Chondrocyte (in vitro differentiated cells): ENCODE results near the gene RASSF5. TPM values are rescaled to one million over a fixed set of nuclear protein-coding genes. Genes with fewer than 3 reads are reported as not detected.

ENCODE experiments used
- DNase-seq: peaks from one replicate; pipeline ENCODE4 v3.0.0; 2021; ENCODE audit warnings: mixed read lengths, low spot score
- H3K27ac Mint-ChIP-seq: one replicate; pipeline ENCODE4 v1.8.0; 2021; ENCODE audit warnings: mild to moderate bottlenecking, moderate library complexity, mixed read lengths; ENCODE audit not compliant: unreplicated experiment
- H3K27me3 Mint-ChIP-seq: 2 replicates; pipeline ENCODE4 v1.8.0; 2021; ENCODE audit warnings: low read depth, mixed read lengths
- H3K36me3 Mint-ChIP-seq: 2 replicates; pipeline ENCODE4 v1.8.0; 2021; ENCODE audit warnings: low read depth, mixed read lengths
- H3K4me1 Mint-ChIP-seq: 2 replicates; pipeline ENCODE4 v1.8.0; 2021; ENCODE audit warnings: low read depth, mild to moderate bottlenecking, mixed read lengths
- H3K4me3 Mint-ChIP-seq: one replicate; pipeline ENCODE4 v1.8.0; 2021; ENCODE audit warnings: mild to moderate bottlenecking, moderate library complexity, mixed read lengths; ENCODE audit not compliant: unreplicated experiment
- H3K9me3 Mint-ChIP-seq: 2 replicates; pipeline ENCODE4 v1.8.0; 2021; ENCODE audit warnings: low read depth, mixed read lengths
- total RNA-seq: library from RNA; stranded (reverse); gene quantifications from 3 replicates; pipeline ENCODE4 v1.2.1, GENCODE V29; 2021
- TF ChIP-seq, protein P1 (sequence below): fragments of 200-600 bp; sonication (generic); IDR thresholded peaks from 2 replicates; pipeline ENCODE4 v1.5.0; 2021; ENCODE audit warnings: antibody characterized with exemption, mild to moderate bottlenecking, moderate library complexity

Gene RASSF5
- total RNA-seq, 1 donor from 2014 or later = 0.27 TPM

GRCh38 chr1:206508130-206508889 lies 979 bp downstream of the RASSF5 start:
- Mint-ChIP-seq H3K36me3 (no peaks in the 10 kb centered on the region), H3K9me3 (no peaks in the 10 kb centered on the region), H3K4me3 (peak overlapping the region; percentile 31), H3K27me3 (peaks cover 31% of the 10 kb centered on the region), H3K4me1 (peaks cover 34% of the 10 kb centered on the region), H3K27ac (no peak overlapping the region)
- TF ChIP-seq, protein P1, sequence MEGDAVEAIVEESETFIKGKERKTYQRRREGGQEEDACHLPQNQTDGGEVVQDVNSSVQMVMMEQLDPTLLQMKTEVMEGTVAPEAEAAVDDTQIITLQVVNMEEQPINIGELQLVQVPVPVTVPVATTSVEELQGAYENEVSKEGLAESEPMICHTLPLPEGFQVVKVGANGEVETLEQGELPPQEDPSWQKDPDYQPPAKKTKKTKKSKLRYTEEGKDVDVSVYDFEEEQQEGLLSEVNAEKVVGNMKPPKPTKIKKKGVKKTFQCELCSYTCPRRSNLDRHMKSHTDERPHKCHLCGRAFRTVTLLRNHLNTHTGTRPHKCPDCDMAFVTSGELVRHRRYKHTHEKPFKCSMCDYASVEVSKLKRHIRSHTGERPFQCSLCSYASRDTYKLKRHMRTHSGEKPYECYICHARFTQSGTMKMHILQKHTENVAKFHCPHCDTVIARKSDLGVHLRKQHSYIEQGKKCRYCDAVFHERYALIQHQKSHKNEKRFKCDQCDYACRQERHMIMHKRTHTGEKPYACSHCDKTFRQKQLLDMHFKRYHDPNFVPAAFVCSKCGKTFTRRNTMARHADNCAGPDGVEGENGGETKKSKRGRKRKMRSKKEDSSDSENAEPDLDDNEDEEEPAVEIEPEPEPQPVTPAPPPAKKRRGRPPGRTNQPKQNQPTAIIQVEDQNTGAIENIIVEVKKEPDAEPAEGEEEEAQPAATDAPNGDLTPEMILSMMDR = no peak
- no peak for DNase-seq

DNA sequence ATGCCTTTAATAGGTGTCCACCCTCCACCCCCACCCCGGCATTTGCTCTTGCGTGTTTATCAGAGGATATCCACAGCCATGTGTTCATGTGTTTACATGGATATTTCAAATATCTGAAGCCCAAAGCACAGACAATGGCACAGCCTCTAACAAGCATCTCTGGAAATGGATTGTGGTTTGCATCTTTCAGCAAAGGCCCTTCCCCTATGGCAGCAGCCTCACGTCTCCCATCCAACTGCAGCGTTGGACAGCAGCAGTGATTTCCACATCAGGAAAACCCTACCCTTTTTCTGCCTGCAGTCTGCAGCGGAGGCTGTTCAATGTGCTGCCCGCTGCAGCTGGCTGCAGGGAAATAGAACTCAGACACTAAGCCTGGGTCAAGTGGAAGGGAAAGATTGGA lies 1.6 kb downstream of the RASSF5 start:
- peak overlapping the region; percentile 29 for H3K4me3 Mint-ChIP-seq
- no peak for DNase-seq

GRCh38 chr1:206509612-206510257 lies 2.4 kb downstream of the RASSF5 start:
- Mint-ChIP-seq H3K36me3 (no peaks in the 10 kb centered on the region), H3K27me3 (peaks cover 31% of the 10 kb centered on the region), H3K9me3 (no peaks in the 10 kb centered on the region), H3K27ac (no peak overlapping the region), H3K4me1 (peaks cover 35% of the 10 kb centered on the region), H3K4me3 (no peak overlapping the region)
- DNase-seq = no peak
- TF ChIP-seq, protein P1 = no peak

More for the DNA sequence above, 1.6 kb downstream of the RASSF5 start:
- no peaks in the 10 kb centered on the region for H3K9me3 Mint-ChIP-seq
- H3K4me1 Mint-ChIP-seq = peaks cover 34% of the 10 kb centered on the region
- peaks cover 31% of the 10 kb centered on the region for H3K27me3 Mint-ChIP-seq
- no peaks in the 10 kb centered on the region for H3K36me3 Mint-ChIP-seq
- TF ChIP-seq, protein P1 = no peak
- no peak overlapping the region for H3K27ac Mint-ChIP-seq

GRCh38 chr1:206510371-206510770 lies 3.0 kb downstream of the RASSF5 start:
- Mint-ChIP-seq H3K27me3 (peaks cover 27% of the 10 kb centered on the region), H3K36me3 (no peaks in the 10 kb centered on the region), H3K27ac (no peak overlapping the region), H3K4me3 (no peak overlapping the region), H3K4me1 (peaks cover 34% of the 10 kb centered on the region), H3K9me3 (no peaks in the 10 kb centered on the region)
- TF ChIP-seq, protein P1 = no peak
- no peak for DNase-seq

GRCh38 chr1:206511362-206512057 lies 4.2 kb downstream of the RASSF5 start:
- Mint-ChIP-seq H3K9me3 (no peaks in the 10 kb centered on the region), H3K4me3 (no peak overlapping the region), H3K27me3 (peaks cover 19% of the 10 kb centered on the region), H3K27ac (no peak overlapping the region), H3K4me1 (peaks cover 28% of the 10 kb centered on the region), H3K36me3 (no peaks in the 10 kb centered on the region)
- DNase-seq = peak; percentile 27
- TF ChIP-seq, protein P1 = no peak
